Neural progenitor cell (in vitro differentiated cells): Measurements from ENCODE around the gene RHOA.

Experiments used
- EZH2 ChIP-seq: fragments of 200-600 bp; sonication (generic); IDR thresholded peaks from 2 replicates; pipeline ENCODE4 v1.6.1; 2017; ENCODE audit warnings: antibody characterized with exemption, mild to moderate bottlenecking, moderate library complexity
- EZH2phosphoT487 ChIP-seq: fragments of 200-600 bp; sonication (generic); IDR thresholded peaks from 2 replicates; pipeline ENCODE4 v1.6.1; 2017; ENCODE audit warnings: antibody characterized with exemption

DNA sequence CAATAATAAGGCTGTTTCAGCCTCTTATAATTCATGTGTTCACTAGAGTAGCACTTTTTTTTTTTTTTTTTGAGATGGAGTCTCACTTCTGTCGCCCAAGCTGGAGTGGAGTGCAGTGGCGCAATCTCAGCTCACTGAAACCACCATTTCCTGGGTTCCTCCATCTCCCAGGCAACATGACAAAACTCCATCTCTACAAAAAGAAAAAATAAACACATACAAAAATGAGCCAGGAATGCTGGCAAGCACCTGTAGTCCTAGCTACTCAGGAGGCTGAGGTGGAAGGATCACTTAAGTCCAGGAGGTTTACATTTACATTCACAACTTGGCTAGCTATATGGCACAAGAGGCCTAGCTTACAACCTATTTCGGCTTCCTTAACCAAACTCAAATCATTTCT, 78.7 kb downstream of the RHOA start:
- no peak for TF ChIP-seq EZH2
- TF ChIP-seq EZH2phosphoT487 = no peak
